Hepatic stellate cell (primary cell): ENCODE results near the gene TRA2A.

Experiments used
- DNase-seq: peaks from one replicate; pipeline ENCODE4 v3.0.0; 2011; ENCODE audit warnings: low spot score

TRA2A gene

DNA sequence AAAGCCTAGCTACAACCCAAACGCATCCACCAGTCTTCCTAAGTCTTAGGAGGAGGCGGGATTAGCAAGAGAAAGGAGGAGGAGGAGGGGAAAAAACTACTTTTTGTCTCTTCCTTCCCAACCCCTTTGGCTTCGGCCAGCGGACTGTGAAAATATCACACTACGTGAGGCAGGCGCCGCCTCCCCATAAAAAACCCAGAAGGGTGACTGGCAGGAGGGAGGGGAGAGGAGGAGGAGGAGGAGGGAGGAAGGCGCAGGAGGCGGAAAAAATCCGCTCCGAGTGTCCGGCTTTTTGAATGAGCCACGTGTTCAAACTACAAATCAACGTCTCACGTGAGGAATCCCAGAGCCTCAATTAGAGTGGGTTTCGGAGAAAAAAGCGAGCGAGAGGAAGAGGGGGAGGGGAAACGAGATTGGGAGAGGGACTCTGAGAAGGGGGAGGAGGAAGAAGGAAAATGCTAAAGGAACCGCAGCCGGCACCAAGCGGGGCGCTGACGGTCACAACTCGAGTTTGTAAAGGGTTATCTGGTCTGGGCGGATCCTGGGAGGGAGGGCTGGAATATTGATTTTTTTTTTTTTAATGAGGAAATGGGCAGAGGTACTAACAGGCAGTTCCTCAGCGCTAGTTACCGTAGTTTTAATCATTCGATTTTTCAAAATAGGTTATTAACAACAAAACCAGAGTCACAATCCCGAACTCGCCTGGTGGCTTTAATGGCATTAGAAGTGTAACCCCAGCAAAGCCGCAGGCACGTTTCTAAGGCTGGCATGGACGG, 61.3 kb downstream of the TRA2A start, which contains the start of gene IGF2BP3:
TSS of gene IGF2BP3 (minus strand) at position 162 of the 776 bp plus-strand sequence. CDS start 381 bp downstream, outside the sequence.
- DNase-seq, result no peak

- no peak for DNase-seq
Measured at GRCh38 chr7:23469961-23470250, 61.9 kb downstream of the TRA2A start.

GRCh38 chr7:23469150-23469960, 62.4 kb downstream of the TRA2A start:
- DNase-seq, result no peak

- DNase-seq, result no peak
Measured at GRCh38 chr7:23468526-23469149, 63.1 kb downstream of the TRA2A start.

- DNase-seq, result no peak
Measured at GRCh38 chr7:23467806-23468525, 63.8 kb downstream of the TRA2A start.

DNA sequence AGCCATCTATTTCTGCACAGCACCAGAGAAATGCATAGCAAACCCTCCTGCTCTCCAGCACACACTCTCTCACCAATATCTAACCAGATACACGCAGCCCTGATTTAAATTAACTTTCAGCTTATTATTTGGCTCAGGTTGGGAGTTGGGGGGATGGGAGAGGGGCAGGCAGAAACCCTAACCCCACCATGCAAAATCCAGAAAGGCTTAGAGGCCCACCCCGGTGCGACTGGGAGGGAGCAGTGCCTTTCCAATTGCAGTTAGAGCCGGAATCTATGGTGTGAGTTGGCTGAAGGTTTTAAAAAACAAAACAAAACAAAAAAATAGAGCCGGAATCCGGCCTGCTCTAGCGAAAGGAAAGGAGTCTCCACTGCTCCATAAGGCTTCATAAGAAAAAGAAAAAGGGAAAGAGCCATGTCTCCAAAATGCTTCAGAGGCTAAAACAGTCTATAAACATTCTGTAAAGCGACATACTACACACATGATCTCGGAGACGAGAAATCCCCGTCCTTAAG, 64.4 kb downstream of the TRA2A start:
- DNase-seq, result no peak

GRCh38 chr7:23462846-23463245, 68.9 kb downstream of the TRA2A start:
- DNase-seq, result peak; percentile 65

- DNase-seq, result no peak
Measured at GRCh38 chr7:23458044-23458443, 73.7 kb downstream of the TRA2A start.

GRCh38 chr7:23456093-23456492, 75.7 kb downstream of the TRA2A start:
- DNase-seq, result no peak

DNA sequence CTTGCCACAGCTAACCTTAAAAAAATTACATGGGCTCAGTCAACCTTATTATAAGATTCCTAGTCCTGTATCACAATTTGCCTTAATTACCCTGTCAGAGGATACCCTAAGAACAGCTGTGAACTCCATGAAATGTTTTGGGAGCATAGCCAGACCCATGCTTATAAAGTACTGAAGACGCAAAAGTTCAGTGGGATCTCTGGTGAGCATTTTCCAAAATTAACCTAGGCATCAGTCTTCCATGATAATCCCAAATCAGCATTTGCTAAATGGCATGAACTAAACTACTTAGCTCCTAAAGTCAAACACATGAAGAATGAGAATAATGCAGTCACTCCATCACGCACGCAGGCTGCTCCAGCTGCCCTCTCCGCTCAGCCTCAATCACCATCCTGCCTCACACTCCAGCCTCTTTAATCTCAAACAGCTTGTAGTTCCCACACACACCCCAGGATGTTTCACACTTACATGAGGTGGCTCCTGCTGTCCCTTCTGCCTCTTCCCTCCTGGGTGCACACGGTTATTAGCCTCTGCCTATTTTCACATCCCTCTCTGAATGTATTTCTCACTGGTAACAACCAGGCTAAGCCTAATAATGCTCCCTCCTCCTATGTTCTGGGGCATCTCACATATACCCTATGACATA, 76.8 kb downstream of the TRA2A start:
- DNase-seq, result no peak
